ENCODE data around the gene FAM227B. TPM values are rescaled to one million over a fixed set of nuclear protein-coding genes. Genes with fewer than 3 reads are reported as not detected.

FAM227B gene
- total RNA-seq, 1 donor from 2014 or later: 3.8 TPM

DNA sequence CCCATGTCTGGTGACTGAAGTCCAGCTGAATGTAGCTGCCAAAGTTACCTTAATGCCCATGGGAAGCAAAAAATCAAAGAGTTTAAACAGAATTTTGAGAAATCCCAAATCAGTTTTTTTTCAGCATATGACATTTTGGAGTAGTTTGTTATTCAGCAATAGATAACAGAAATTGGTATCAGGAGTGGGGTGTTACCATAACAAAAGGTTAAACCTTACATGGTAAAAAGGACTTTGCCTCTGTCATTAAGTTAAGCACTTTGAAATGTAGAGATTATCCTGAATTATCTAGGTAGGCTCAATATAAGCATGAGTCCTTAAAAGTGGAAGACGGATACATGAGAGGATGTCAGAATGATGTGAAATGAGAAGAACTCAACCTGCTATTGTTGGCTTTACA, 32.3 kb upstream of the FAM227B start:
- H3K36me3 Mint-ChIP-seq (ENCODE audit: low read depth, unreplicated experiment): peaks cover 7% of the 10 kb centered on the region
- H3K27ac Mint-ChIP-seq (ENCODE audit: unreplicated experiment): no peak overlapping the region
- DNase-seq (ENCODE audit: low spot score): no peak
- H3K9me3 Mint-ChIP-seq (ENCODE audit: unreplicated experiment): peaks cover 15% of the 10 kb centered on the region
- H3K4me3 Mint-ChIP-seq (ENCODE audit: unreplicated experiment): no peak overlapping the region
- TF ChIP-seq, protein P1, sequence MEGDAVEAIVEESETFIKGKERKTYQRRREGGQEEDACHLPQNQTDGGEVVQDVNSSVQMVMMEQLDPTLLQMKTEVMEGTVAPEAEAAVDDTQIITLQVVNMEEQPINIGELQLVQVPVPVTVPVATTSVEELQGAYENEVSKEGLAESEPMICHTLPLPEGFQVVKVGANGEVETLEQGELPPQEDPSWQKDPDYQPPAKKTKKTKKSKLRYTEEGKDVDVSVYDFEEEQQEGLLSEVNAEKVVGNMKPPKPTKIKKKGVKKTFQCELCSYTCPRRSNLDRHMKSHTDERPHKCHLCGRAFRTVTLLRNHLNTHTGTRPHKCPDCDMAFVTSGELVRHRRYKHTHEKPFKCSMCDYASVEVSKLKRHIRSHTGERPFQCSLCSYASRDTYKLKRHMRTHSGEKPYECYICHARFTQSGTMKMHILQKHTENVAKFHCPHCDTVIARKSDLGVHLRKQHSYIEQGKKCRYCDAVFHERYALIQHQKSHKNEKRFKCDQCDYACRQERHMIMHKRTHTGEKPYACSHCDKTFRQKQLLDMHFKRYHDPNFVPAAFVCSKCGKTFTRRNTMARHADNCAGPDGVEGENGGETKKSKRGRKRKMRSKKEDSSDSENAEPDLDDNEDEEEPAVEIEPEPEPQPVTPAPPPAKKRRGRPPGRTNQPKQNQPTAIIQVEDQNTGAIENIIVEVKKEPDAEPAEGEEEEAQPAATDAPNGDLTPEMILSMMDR (IDR thresholded peaks at IDR 0.05; ENCODE audit: unreplicated experiment): no peak
- no peaks in the 10 kb centered on the region for H3K4me1 Mint-ChIP-seq (ENCODE audit: unreplicated experiment)
- peaks cover 2% of the 10 kb centered on the region for H3K27me3 Mint-ChIP-seq (ENCODE audit: unreplicated experiment)

DNA sequence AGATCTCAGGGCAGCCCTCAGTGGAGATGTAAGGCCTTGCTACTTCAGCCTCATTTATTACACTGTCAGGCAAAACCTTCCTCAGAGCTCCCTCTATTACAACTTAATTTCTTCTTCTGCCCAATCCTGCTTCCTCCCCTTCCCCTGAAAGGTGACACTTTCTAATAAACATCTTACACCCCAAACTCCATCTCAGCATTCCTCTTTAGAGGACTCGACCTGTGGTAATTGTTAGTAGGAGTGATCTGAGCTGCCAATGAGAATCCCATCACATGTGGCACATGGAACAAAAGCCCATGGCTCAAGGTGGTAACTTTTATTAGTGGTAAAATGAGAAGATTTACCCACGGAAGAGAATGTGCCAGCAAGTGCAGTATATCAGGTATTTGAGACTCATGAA, 30.1 kb upstream of the FAM227B start:
- TF ChIP-seq, protein P1 (IDR thresholded peaks at IDR 0.05; ENCODE audit: unreplicated experiment): no peak
- Mint-ChIP-seq H3K27me3 (ENCODE audit: unreplicated experiment) (no peaks in the 10 kb centered on the region), H3K9me3 (ENCODE audit: unreplicated experiment) (peaks cover 15% of the 10 kb centered on the region), H3K4me1 (ENCODE audit: unreplicated experiment) (no peaks in the 10 kb centered on the region), H3K4me3 (ENCODE audit: unreplicated experiment) (no peak overlapping the region), H3K27ac (ENCODE audit: unreplicated experiment) (no peak overlapping the region), H3K36me3 (ENCODE audit: low read depth, unreplicated experiment) (peaks cover 7% of the 10 kb centered on the region)
- no peak for DNase-seq (ENCODE audit: low spot score)

DNA sequence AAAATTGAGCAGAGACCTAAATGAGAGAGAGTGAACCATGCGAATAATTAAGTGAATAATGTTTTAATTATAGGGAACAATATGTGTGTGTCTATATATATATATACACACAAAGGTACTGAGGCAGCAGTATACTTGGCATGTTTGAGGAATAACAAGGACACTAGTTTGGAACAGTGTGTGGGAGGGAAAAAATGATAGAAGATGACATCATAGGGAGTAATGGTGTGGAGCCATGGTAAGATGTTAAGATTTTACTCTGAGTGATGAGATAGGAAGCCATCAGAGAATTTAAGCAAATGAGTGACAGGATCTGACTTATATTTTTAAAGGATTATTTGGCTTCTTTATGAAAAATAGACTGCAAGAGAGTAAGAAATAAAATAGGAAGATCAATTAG, 29.4 kb upstream of the FAM227B start:
- no peak overlapping the region for H3K4me3 Mint-ChIP-seq (ENCODE audit: unreplicated experiment)
- DNase-seq (ENCODE audit: low spot score): no peak
- H3K27ac Mint-ChIP-seq (ENCODE audit: unreplicated experiment): no peak overlapping the region
- TF ChIP-seq, protein P1 (IDR thresholded peaks at IDR 0.05; ENCODE audit: unreplicated experiment): no peak
- peaks cover 15% of the 10 kb centered on the region for H3K9me3 Mint-ChIP-seq (ENCODE audit: unreplicated experiment)
- H3K36me3 Mint-ChIP-seq (ENCODE audit: low read depth, unreplicated experiment): peaks cover 7% of the 10 kb centered on the region
- H3K4me1 Mint-ChIP-seq (ENCODE audit: unreplicated experiment): no peaks in the 10 kb centered on the region
- H3K27me3 Mint-ChIP-seq (ENCODE audit: unreplicated experiment): no peaks in the 10 kb centered on the region

DNA sequence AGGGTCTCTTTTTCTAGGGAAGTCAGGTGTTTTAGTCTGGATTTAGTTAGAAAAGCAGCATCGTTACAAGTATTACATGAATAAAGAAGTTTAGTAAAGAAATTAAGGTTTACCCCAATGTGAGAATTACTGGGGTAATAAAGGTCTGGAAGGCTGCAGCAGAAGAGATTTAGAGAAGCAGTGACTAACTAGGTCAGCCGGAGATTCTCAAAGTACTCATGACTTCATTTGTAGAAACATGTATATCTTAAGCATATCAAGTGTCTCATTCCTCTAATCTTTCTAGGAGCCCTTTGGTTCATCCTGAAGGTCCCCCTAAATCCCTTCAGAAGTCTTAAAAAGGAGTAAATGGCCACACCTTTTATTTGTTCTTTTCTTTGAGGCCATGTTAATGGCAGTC, 26.3 kb upstream of the FAM227B start:
- H3K27me3 Mint-ChIP-seq (ENCODE audit: unreplicated experiment): no peaks in the 10 kb centered on the region
- H3K9me3 Mint-ChIP-seq (ENCODE audit: unreplicated experiment): no peaks in the 10 kb centered on the region
- TF ChIP-seq, protein P1 (IDR thresholded peaks at IDR 0.05; ENCODE audit: unreplicated experiment): no peak
- H3K36me3 Mint-ChIP-seq (ENCODE audit: low read depth, unreplicated experiment): no peaks in the 10 kb centered on the region
- H3K27ac Mint-ChIP-seq (ENCODE audit: unreplicated experiment): no peak overlapping the region
- H3K4me3 Mint-ChIP-seq (ENCODE audit: unreplicated experiment): no peak overlapping the region
- DNase-seq (ENCODE audit: low spot score): no peak
- no peaks in the 10 kb centered on the region for H3K4me1 Mint-ChIP-seq (ENCODE audit: unreplicated experiment)

DNA sequence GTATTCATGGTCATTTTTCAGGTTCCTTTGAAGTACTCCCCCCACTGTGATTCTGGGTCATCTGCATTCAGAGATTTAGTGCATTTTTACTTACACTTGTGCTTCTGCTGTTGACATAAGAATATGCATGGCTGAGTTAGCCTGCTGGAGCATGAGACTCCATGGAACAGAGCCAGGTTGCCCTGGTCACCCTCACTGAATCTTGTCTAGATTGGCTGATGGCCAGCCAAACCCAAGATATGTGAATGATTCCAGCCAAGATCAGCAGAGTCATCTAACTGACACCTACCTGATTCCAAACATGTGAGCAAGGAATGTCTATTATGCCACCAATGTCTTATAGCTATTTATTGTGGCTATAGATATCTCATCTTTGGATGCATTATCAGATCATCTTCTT, 25.3 kb upstream of the FAM227B start:
- TF ChIP-seq, protein P1 (IDR thresholded peaks at IDR 0.05; ENCODE audit: unreplicated experiment): no peak
- Mint-ChIP-seq H3K9me3 (ENCODE audit: unreplicated experiment) (no peaks in the 10 kb centered on the region), H3K4me3 (ENCODE audit: unreplicated experiment) (no peak overlapping the region), H3K27ac (ENCODE audit: unreplicated experiment) (no peak overlapping the region), H3K27me3 (ENCODE audit: unreplicated experiment) (no peaks in the 10 kb centered on the region), H3K4me1 (ENCODE audit: unreplicated experiment) (no peaks in the 10 kb centered on the region), H3K36me3 (ENCODE audit: low read depth, unreplicated experiment) (no peaks in the 10 kb centered on the region)
- DNase-seq (ENCODE audit: low spot score): no peak
